ENCODE results near the gene RCN2.

RCN2 gene

GRCh38 chr15:76972389-76973361 is 41.1 kb downstream of the RCN2 start:
- no peak for DNase-seq
- no peak overlapping the region for H3K4me3 Mint-ChIP-seq
- no peaks in the 10 kb centered on the region for H3K9me3 Mint-ChIP-seq
- H3K27me3 Mint-ChIP-seq = no peaks in the 10 kb centered on the region
- no peaks in the 10 kb centered on the region for H3K36me3 Mint-ChIP-seq (ENCODE audit: insufficient read depth)
- H3K27ac Mint-ChIP-seq = peak overlapping the region; percentile 11 to 49
- no peak for ATAC-seq (replicated peaks)
- peaks cover 18% of the 10 kb centered on the region in 2 donors for H3K4me1 Mint-ChIP-seq (ENCODE audit: low read depth in 2 of 2)

DNA sequence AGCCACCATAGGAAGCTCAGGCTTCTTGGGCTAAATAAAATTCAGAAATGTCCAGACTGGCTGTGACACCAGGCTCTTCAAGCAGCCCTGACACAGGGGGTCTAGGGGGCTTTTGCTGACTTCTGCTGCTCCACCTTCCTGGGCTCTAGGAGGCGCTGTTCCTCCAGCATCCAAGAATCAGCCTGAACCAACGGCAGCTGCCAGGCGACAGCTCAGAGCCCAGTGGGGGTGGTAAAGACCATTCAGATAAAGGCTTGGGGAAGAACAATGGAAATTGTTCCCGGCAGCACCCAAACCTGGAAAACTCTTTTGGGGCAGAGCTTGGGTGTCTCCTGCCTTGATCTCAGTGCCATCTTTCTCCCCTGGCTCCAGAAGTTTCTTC is 41.8 kb downstream of the RCN2 start:
- no peaks in the 10 kb centered on the region for H3K27me3 Mint-ChIP-seq
- no peaks in the 10 kb centered on the region for H3K36me3 Mint-ChIP-seq (ENCODE audit: insufficient read depth)
- DNase-seq (peak; percentile 64 to 65 (median 65)), ATAC-seq (replicated peaks) (peak; percentile 80)
- H3K4me1 Mint-ChIP-seq (ENCODE audit: low read depth in 2 of 2) = peaks cover 18% of the 10 kb centered on the region in 2 donors
- H3K9me3 Mint-ChIP-seq = no peaks in the 10 kb centered on the region
- peak overlapping the region; percentile 49 to 62 for H3K27ac Mint-ChIP-seq
- no peak overlapping the region for H3K4me3 Mint-ChIP-seq

- no peaks in the 10 kb centered on the region for H3K36me3 Mint-ChIP-seq (ENCODE audit: insufficient read depth)
- ATAC-seq (replicated peaks) (no peak), DNase-seq (no peak)
- peaks cover 18% of the 10 kb centered on the region in 2 donors for H3K4me1 Mint-ChIP-seq (ENCODE audit: low read depth in 2 of 2)
- no peaks in the 10 kb centered on the region for H3K9me3 Mint-ChIP-seq
- H3K4me3 Mint-ChIP-seq = no peak overlapping the region
- H3K27ac Mint-ChIP-seq = peak overlapping the region in 1 of 2 donors; percentile 62
- H3K27me3 Mint-ChIP-seq = no peaks in the 10 kb centered on the region
Measured at GRCh38 chr15:76973906-76974305, 42.4 kb downstream of the RCN2 start.

GRCh38 chr15:76974456-76975036 is 43.0 kb downstream of the RCN2 start:
- Mint-ChIP-seq H3K27me3 (no peaks in the 10 kb centered on the region), H3K27ac (no peak overlapping the region), H3K4me3 (no peak overlapping the region), H3K9me3 (no peaks in the 10 kb centered on the region), H3K36me3 (ENCODE audit: insufficient read depth) (no peaks in the 10 kb centered on the region), H3K4me1 (ENCODE audit: low read depth in 2 of 2) (peaks cover 18% of the 10 kb centered on the region in 2 donors)
- ATAC-seq (replicated peaks) (no peak), DNase-seq (no peak)

DNA sequence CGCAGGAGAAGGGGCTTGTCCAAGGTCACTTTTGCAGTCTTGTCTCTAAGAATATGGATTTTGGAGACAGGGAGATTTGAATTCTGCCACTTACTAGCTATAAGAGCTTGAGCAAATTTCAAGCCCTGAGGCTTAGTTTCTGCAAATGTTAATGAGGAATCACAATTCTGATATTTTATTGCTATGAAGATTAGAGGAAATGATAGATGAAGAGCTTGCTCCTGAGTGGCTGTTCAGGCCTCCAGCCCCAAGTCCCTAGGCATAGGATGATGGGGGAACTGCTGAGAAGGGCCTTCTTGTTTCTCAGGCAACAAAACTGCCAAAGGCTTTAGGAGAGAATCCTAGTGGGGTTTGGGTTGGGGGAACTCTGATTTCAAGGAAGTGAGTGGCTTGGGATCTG is 44.6 kb downstream of the RCN2 start:
- H3K27ac Mint-ChIP-seq = peak overlapping the region; percentile 24 to 72
- H3K4me1 Mint-ChIP-seq (ENCODE audit: low read depth in 2 of 2) = peaks cover 18% of the 10 kb centered on the region in 2 donors
- no peaks in the 10 kb centered on the region for H3K36me3 Mint-ChIP-seq (ENCODE audit: insufficient read depth)
- DNase-seq (no peak), ATAC-seq (replicated peaks) (no peak)
- no peaks in the 10 kb centered on the region for H3K9me3 Mint-ChIP-seq
- no peak overlapping the region for H3K4me3 Mint-ChIP-seq
- H3K27me3 Mint-ChIP-seq = no peaks in the 10 kb centered on the region

DNA sequence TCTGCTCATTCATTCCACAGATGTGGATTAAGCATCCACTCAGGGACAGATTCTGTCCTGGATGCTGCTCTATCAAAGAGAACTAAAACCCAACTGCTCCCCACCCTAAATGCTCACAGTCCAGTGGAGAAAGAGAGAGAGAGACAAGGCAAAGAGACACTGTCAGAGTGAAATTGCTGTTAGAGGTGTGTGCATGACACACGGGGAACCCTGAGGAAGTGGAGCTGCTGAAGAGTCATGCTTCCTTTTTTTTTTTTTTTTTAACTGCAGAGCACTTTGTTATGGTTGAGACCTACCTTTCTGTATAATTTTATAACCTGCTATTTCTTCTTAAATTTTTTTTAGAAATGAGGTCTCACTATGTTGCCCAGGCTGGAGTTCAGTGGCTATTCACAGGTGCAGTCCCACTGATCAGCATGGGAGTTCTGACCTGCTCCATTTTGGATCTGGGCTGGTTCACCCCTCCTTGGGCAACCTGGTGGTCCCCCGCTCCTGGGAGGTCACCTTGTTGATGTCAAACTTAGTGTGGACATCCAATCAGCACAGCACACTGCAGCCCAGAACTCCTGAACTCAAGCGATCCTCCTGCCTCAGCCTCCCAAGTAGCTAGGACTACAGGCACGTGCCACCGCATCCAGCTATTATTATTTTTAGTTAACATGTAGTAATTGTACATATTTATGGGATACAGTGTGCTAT is 45.2 kb downstream of the RCN2 start:
- H3K4me1 Mint-ChIP-seq (ENCODE audit: low read depth in 2 of 2) = peaks cover 18% of the 10 kb centered on the region in 2 donors
- peak overlapping the region; percentile 24 to 72 for H3K27ac Mint-ChIP-seq
- no peaks in the 10 kb centered on the region for H3K9me3 Mint-ChIP-seq
- no peak for DNase-seq
- H3K4me3 Mint-ChIP-seq = no peak overlapping the region
- no peak for ATAC-seq (replicated peaks)
- H3K27me3 Mint-ChIP-seq = no peaks in the 10 kb centered on the region
- no peaks in the 10 kb centered on the region for H3K36me3 Mint-ChIP-seq (ENCODE audit: insufficient read depth)

DNA sequence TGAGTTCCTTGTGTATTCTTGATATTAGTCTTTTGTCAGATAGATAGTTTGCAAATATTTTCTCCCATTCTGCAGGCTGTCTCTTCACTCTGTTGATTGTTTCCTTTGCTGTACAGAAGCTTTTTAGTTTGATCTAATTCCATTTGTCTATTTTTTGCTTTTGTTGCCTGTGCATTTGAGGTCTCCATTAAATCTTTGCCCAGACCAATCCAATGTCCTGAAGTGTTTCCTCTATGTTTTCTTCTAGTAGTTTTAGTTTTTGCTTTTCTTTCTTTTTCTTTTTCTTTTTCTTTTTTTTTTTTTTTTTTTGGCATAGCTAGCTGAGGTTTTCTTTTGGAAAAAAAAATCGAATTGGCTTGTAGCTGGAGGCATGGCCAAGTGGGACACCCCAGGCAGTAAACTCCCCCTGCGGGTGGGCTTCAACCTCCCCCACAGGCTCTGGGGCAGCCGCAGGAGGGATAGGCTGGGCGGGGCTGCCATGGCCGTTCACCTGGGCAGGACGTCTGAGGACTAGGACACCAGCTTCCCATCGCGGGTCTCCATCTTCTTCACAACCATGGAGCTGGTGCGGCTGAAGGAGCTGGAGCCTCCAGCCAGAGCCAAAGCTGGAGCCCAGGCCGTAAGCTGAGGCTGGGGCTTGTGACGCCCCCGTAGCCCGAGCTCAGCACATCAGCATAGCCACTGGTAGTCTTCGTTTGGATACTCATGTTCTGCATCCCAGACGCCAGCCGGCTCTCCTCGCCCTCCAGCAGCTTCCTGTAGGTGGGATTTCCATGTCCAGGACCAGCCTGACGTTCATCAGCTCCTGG is 47.2 kb downstream of the RCN2 start:
- Mint-ChIP-seq H3K4me3 (no peak overlapping the region), H3K27me3 (no peaks in the 10 kb centered on the region), H3K27ac (peak overlapping the region in 1 of 2 donors; percentile 3), H3K36me3 (ENCODE audit: insufficient read depth) (no peaks in the 10 kb centered on the region), H3K9me3 (no peaks in the 10 kb centered on the region), H3K4me1 (ENCODE audit: low read depth in 2 of 2) (peaks cover 16% of the 10 kb centered on the region in 2 donors)
- ATAC-seq (replicated peaks) (no peak), DNase-seq (no peak)

DNA sequence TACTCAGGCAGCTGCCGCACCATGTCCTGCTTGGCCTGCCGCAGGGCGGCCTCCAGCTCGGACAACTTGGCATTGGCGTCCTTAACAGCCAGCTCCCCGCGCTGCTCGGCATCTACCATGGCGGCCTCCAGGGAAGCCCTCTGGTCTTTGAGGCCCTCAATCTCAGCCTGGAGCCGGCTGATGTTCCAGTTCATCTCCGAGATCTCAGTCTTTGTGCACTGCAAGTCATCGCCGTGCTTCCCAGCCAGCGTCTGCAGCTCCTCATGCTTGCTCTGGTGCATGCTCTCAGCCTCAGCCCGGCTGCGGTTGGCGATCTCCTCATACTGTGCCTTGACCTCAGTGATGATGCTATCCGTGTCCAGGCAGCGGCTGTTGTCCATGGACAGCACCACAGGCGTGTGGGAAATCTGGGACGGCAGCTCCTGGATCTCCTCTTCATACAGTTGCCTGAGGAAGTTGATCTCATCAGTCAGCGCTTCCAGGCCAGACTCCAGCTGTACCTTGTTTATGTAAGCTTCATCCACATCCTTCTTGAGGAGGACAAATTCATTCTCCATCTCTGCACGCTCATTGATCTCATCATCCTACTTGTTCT is 47.9 kb downstream of the RCN2 start:
- Mint-ChIP-seq H3K27me3 (no peaks in the 10 kb centered on the region), H3K27ac (no peak overlapping the region), H3K4me3 (no peak overlapping the region), H3K4me1 (ENCODE audit: low read depth in 2 of 2) (peaks cover 12 to 16% of the 10 kb centered on the region in 2 donors), H3K9me3 (no peaks in the 10 kb centered on the region), H3K36me3 (ENCODE audit: insufficient read depth) (no peaks in the 10 kb centered on the region)
- DNase-seq = no peak
- ATAC-seq (replicated peaks) = no peak

DNA sequence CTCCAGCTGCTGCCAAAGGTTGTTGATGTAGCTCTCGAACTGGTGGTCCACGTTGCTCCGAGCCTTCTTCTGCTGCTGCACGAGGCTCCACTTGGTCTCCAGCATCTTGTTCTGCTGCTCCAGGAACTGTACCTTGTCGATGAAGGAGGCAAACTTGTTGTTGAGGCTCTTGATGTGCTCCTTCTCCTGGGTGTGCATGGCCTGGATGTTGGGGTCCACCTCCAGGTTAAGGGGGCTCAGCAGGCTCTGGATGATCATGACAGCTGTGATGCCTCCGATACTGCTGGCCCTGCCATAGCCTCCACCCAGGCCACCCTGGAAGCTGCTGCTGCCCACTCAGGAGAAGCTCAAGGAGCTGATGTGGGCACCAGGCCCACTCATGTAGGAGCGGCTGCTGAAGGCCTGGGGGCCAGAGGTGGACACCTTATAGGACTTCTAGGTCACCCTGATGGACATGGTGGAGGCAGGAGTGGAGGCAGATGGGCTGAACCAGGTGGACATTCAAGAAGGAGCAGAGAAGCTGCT is 48.5 kb downstream of the RCN2 start:
- no peak for DNase-seq
- Mint-ChIP-seq H3K27me3 (no peaks in the 10 kb centered on the region), H3K36me3 (ENCODE audit: insufficient read depth) (no peaks in the 10 kb centered on the region), H3K27ac (no peak overlapping the region), H3K4me3 (no peak overlapping the region), H3K4me1 (ENCODE audit: low read depth in 2 of 2) (peaks cover 10% of the 10 kb centered on the region in 2 donors), H3K9me3 (no peaks in the 10 kb centered on the region)
- ATAC-seq (replicated peaks) = no peak

DNA sequence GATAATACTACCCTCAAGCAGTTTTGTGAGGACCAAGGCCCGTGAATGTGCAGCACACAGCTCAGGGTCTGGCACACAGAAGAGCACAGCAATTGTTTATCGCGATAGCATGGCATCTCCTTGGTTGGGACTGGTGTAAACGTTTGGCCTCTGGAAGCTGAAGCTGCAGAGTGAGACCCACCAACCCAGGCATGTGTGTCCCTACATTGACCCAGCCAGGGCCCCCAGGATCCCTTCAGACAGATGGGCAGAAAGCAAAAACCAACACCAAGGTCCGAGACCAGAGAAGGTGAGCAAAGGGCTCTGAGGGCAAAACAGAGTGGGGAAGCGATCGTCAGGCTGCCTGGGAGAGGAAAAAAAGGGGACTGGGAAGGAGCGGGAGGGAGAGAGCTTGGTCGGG is 50.8 kb downstream of the RCN2 start:
- Mint-ChIP-seq H3K36me3 (ENCODE audit: insufficient read depth) (no peaks in the 10 kb centered on the region), H3K27ac (no peak overlapping the region), H3K4me3 (no peak overlapping the region), H3K9me3 (no peaks in the 10 kb centered on the region), H3K4me1 (ENCODE audit: low read depth in 2 of 2) (peaks cover 9% of the 10 kb centered on the region in 2 donors), H3K27me3 (no peaks in the 10 kb centered on the region)
- ATAC-seq (replicated peaks) = no peak
- DNase-seq = no peak

DNA sequence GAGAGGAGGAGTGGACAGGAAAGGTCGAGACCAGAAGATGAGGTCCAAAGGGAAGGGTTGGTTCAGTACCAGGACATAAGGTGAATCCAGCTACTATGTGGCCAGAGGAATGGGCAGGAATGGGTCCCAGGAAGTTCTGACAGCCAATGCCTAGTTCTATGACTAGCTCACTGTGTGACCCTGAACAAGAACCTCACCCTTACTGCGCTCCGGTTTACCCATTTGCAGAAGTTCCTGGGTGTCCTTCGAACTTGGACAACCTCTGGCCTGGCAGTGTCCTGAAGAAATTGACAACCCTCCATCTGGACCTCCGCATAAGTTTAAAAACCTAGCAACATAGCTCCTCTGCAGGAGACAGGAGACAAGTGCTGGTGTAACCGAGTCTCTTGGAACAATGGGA is 51.2 kb downstream of the RCN2 start:
- Mint-ChIP-seq H3K27ac (no peak overlapping the region), H3K27me3 (no peaks in the 10 kb centered on the region), H3K4me1 (ENCODE audit: low read depth in 2 of 2) (peaks cover 11 to 12% of the 10 kb centered on the region in 2 donors), H3K36me3 (ENCODE audit: insufficient read depth) (no peaks in the 10 kb centered on the region), H3K4me3 (no peak overlapping the region), H3K9me3 (no peaks in the 10 kb centered on the region)
- no peak for ATAC-seq (replicated peaks)
- DNase-seq = no peak

GRCh38 chr15:76983590-76984375 is 52.2 kb downstream of the RCN2 start:
- H3K4me3 Mint-ChIP-seq = no peak overlapping the region
- H3K9me3 Mint-ChIP-seq = no peaks in the 10 kb centered on the region
- H3K36me3 Mint-ChIP-seq (ENCODE audit: insufficient read depth) = no peaks in the 10 kb centered on the region
- no peak overlapping the region for H3K27ac Mint-ChIP-seq
- H3K27me3 Mint-ChIP-seq = no peaks in the 10 kb centered on the region
- DNase-seq (no peak), ATAC-seq (replicated peaks) (no peak)
- peaks cover 18 to 19% of the 10 kb centered on the region in 2 donors for H3K4me1 Mint-ChIP-seq (ENCODE audit: low read depth in 2 of 2)

Measured in effector memory CD8-positive, alpha-beta T cell (primary cell).